GM12872 (cell line): ENCODE data around the gene PNMA8A.

Experiments
- TF ChIP-seq, protein P1 (sequence below): IDR thresholded peaks from 3 replicates; pipeline ENCODE4 v1.5.1; 2011; ENCODE audit warnings: low read depth, mild to moderate bottlenecking, low read length, moderate library complexity; ENCODE audit not compliant: insufficient read depth

The PNMA8A gene, protein sequence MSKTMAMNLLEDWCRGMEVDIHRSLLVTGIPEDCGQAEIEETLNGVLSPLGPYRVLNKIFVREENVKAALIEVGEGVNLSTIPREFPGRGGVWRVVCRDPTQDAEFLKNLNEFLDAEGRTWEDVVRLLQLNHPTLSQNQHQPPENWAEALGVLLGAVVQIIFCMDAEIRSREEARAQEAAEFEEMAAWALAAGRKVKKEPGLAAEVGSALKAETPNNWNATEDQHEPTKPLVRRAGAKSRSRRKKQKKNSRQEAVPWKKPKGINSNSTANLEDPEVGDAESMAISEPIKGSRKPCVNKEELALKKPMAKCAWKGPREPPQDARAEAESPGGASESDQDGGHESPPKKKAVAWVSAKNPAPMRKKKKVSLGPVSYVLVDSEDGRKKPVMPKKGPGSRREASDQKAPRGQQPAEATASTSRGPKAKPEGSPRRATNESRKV

GRCh38 chr19:46471116-46471733 is at the start of gene PNMA8A:
Gene PNMA8A (minus strand): TSS chr19:46471563. CDS start chr19:46471035, 528 bp downstream.
- TF ChIP-seq, protein P1, sequence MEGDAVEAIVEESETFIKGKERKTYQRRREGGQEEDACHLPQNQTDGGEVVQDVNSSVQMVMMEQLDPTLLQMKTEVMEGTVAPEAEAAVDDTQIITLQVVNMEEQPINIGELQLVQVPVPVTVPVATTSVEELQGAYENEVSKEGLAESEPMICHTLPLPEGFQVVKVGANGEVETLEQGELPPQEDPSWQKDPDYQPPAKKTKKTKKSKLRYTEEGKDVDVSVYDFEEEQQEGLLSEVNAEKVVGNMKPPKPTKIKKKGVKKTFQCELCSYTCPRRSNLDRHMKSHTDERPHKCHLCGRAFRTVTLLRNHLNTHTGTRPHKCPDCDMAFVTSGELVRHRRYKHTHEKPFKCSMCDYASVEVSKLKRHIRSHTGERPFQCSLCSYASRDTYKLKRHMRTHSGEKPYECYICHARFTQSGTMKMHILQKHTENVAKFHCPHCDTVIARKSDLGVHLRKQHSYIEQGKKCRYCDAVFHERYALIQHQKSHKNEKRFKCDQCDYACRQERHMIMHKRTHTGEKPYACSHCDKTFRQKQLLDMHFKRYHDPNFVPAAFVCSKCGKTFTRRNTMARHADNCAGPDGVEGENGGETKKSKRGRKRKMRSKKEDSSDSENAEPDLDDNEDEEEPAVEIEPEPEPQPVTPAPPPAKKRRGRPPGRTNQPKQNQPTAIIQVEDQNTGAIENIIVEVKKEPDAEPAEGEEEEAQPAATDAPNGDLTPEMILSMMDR = no peak

- TF ChIP-seq, protein P1 = no peak
Observed at GRCh38 chr19:46520616-46521015, 49.3 kb upstream of the PNMA8A start.

DNA sequence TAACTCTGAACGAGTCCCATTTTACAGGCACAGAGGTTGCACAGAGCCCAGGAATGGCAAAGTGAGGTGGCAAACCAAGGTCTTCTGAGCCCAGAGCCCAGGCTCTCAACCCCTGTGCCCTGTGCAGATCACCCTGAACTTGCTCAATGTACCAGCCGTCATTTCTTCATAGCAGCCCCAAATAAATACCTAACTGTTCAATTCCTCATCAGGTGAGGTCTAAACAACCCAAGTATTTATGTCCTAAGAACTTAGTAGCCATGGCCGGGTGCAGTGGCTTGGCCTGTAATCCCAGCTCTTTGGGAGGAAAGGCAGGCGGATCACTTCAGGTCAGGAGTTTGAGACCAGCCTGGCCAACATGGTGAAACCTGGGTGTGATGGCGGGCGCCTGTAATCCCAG is 46.1 kb upstream of the PNMA8A start:
- TF ChIP-seq, protein P1 = no peak

DNA sequence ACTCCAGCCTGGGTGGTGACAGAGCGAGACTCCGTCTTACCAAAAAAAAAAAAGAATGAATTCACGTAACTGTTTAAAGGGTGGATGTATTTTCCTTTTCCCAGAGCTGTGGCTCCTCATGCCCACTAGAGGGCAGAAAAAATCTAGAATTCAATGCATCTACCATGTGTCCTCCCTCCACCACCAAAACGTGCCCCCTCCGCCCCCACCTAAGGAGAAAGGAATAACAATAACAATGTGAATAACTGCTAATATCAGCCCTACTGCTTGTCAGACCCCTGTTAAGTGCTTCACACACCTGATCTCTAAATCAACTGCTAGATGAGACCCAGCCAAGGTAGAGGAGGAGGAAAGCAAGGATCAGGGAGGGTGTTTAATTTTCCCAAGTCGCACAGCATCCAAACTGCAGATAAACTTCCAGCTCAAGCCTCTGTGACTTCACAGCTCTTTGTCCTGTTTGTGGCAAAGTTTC is 44.6 kb upstream of the PNMA8A start:
- TF ChIP-seq, protein P1 = peak; percentile 72

- TF ChIP-seq, protein P1 = no peak
Observed at GRCh38 chr19:46515290-46515609, 43.9 kb upstream of the PNMA8A start.

- TF ChIP-seq, protein P1 = 0 out of 3 replicates have a peak, but pooled peaks have one; percentile 6
Observed at GRCh38 chr19:46514589-46515289, 43.4 kb upstream of the PNMA8A start.

GRCh38 chr19:46513461-46514236 is 42.3 kb upstream of the PNMA8A start:
- TF ChIP-seq, protein P1 = peak; percentile 96
